HG03097 (cell line): ENCODE measurements around the gene FAM53B.
A peak's percentile ranks its signal among the peaks of the same experiment; 100 is the strongest.

Experiments used
- ATAC-seq: cut with Tn5 transposase; IDR thresholded peaks from one replicate; pipeline ENCODE4 v1.9.1; 2021; ENCODE audit not compliant: unreplicated experiment, low FRiP score

The FAM53B gene

DNA sequence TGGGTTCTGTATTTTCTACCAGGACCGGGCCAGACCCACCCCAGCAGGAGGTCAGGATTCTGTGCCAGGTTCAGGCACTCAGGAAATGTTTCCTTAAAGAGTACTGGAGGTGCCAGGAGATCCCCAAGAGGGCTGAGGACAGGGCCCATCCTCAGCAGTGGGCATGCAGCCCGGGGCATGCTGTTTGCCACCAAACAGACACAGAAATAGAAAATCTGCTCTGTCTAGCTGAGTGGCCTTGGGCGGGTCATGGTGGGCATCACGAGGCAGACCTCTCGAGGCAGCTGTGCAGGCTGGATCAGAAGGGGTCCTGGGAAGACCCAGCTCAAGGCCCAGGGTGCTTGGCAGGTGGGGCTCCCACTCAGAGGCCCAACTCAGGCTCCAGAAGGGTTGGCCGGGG, 105.0 kb downstream of the FAM53B start:
- no peak for ATAC-seq

DNA sequence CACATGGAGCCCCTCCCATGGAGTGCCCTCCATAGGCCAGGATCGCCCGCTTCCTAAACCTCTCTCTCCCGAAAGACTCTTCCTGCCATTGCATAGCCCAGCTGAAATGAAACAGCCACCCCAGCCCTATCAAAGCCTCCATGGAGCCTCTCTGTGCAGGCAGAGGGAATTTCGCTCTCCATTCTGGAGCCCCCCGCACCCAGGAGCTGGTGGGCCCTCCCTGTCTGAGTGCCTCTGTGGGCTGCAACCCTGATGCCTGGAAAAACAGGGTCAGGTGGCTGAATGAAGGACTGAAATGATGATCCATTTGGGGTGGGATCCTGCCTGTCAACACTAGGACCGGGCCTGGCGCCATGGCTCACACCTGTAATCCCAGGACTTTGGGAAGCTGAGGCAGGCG, 106.4 kb downstream of the FAM53B start:
- ATAC-seq, result no peak

DNA sequence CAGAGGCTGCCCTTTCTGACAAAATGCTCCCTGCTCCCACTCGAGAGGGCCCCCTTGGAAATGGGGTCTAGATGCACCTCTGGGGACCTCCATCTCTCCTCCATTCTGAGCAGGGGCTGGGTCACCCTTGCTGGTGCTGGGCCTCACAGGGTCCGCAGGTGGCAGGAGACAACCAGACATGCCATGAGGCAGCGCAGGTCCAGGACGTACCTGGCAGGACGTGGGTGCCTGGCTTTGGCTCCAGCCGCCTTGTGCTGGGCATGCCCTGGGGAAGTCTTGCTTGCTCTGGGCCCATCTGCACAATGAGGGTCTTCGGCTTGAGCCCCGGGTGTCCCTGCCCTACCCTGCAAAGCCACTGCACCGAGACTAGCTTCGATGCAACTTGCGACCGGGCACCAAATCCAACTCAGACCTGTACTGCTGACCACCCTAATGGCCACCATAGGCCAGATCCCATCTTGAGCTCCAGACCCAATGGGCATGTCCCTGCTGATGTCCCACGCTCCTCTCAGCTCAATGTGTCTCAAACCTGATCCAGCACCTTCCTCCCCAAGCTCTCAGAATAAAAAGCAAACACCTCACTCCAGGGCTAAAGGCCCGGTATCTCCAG, 107.0 kb downstream of the FAM53B start:
- ATAC-seq, result no peak

DNA sequence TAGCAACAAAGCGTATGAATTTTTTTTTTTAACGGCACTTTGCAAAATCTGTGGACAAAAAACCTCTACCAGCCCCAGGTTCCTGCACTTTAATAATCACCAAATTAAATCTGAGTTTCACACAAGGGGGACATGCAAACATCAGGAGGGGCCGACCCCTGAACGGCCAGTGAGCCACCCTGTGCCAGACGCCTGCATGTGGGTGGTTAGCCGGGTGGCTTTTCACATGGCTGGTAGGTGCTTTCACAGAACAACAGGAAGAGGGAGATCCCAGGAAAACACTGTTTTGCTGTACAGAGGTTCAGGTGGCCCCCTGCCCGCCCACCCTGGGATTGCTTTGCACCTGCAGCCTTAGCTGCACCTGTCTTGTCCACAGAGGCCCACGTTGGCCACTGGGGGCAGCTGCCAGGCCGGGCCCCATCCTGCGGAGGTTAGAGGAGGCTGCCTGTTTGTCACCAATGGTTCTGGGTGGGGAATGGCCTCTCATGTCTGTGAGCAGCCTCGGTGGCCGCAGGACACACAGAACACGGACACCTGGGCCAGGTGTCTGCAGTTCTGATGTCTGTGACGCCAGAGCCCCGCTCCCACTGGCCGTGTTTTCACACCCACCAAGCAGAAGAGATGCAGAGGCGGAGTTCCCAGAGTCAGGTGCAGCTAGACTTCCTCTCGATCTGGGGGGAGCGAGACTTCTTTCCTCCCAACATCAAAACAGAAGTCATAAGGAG, 107.7 kb downstream of the FAM53B start:
- no peak for ATAC-seq

DNA sequence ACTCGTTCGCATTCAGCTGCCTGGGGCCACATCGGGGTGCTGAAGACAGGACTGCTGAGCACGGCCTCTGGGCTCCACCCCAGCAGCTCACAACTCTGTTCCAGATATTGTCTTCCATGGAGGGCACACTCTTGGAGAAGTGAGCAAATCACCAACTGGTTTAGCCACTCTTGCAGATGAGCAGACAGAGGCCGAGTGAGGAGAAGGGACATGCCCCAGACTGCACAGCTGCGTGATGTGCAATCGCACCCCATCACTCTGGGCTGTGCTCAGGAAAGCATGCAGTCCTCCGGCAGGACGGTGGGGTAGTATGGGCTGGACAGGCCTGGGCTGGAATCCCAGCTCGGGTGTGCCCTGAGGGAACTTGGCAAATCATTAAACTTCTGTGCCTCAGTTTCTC, 111.6 kb downstream of the FAM53B start:
- ATAC-seq, result no peak

DNA sequence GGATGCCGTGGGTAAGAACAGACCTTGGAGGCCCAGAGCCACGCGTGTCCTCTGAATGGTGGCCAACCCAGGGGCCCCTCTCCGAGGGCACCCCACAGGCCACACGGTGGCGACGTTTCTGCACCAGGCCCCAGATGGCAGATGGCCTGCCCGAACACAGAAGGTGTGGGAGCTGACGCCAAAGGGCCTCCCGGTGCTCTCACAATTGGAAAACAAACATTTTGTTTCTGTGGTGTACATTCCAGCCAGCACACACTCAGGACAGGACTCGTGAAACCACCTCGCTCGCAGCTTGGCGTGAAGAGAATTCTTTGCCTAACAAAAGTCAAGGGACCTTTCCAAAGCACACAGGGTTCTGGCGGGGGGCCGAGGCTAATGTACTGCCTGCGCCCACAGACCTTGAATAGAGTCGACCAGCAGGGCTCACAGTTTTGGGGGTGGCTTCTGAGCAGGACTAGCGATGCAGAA, 112.1 kb downstream of the FAM53B start:
- no peak for ATAC-seq

DNA sequence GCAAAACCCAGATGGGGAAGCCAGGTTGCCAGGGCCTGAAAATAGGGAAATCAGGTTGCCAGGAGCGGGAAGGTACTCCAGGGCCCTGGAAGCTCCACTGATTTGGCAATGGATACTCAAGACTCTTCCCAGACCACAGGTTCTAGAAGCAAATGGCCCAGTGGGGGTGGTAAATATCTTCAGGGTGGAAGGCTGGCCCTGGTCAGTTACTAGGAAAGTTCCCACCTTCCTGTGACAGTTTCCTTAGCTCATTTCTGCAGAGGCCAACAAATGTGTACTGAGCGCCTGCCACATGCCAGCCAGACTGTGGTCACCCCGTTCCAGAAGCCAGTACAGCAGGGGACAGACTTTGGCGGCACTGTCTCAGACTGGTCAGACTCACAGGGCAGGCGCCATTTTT, 113.6 kb downstream of the FAM53B start:
- no peak for ATAC-seq

DNA sequence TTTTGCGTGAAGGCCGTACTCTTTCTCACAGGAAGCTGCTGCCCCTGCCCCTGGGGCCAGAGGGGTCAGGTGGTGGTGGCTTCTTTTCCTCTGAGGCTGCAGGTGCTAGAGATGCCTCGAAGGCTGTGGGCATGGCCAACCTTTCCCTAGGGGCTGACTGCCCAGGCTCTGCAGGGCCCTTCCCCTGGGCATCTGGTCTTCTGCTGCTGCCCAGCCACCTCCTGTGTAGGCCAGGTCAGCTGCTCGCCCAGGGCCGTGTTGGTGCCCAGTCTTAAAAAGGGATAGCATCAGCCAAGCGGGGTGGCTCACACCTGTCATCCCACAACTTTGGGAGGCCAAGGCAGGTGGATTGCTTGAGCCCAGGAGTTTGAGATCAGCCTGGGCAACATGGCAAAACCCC, 114.3 kb downstream of the FAM53B start:
- no peak for ATAC-seq

DNA sequence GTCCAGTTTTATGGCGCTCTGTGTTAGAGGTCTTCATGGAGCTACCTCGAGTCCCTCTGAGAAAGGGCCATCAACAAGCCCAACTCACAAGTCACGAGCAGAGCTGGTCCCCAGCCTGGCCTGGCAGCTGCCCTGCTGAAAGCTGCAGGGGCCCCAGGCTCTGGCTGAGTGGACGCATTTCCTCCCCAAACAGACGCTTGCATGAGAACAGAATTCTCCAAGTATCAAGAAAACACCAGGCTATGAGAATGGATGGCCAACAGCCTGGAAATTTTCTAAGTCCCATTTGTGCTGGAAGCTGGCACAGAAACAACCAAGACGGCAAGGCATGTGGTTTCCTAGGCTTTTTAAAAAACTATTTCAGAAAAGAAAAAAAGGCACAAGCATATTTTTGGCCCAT, 114.8 kb downstream of the FAM53B start:
- no peak for ATAC-seq

DNA sequence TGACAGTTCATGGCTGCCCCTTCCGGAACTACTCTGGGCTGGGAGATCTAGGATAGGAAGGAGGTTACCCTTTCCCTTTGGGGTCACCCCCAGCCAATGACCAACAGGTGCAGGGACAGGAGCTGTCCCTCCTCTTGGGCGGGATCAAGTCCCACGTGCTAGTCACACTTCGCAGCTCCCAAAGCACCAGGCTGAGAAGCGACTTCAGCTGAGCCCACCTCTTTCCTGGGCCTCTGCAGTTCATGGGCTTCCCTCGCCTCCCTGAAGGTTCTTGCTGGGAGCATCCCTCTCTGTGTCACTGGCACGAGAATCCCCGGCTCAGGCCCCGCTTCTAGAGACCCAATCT, 115.5 kb downstream of the FAM53B start:
- ATAC-seq, result no peak

DNA sequence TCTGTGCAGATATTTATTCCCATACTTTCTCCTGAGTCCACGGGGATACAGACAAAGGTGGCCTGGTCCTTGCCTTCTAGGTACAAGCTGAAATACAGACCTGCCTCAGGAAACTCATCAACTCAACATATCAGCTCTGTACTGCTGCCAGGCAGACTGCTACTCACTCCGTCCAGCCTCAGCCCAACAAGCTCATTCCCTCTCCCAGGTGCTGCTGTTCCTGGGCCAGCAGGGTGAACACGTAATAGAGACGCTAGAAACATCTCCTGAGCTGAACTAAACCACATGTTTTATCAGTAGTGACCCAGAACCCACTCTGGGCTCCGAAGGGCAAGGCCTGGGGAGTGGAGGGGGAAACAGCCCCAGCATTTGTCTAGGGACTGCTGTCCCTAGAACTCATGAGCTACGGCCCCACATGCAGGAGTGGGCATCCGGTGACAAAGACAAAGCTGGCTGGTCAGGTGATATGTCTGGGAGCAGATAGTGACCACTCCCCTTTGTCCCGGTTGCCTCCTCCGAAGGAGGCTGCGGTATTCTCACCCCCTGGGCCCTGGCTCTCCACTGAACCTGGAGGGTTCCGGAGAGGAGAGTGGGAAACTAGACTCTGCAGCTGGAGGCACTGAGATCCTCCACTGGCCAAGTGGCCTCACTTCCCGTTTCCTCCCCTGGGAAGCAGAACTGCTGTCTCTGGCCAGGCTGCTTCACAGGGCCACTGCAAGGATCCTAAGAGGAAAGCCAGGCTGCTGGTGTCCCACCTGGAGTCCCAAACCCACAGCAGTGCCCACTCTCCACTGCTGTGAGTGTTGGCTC, 116.1 kb downstream of the FAM53B start:
- no peak for ATAC-seq

DNA sequence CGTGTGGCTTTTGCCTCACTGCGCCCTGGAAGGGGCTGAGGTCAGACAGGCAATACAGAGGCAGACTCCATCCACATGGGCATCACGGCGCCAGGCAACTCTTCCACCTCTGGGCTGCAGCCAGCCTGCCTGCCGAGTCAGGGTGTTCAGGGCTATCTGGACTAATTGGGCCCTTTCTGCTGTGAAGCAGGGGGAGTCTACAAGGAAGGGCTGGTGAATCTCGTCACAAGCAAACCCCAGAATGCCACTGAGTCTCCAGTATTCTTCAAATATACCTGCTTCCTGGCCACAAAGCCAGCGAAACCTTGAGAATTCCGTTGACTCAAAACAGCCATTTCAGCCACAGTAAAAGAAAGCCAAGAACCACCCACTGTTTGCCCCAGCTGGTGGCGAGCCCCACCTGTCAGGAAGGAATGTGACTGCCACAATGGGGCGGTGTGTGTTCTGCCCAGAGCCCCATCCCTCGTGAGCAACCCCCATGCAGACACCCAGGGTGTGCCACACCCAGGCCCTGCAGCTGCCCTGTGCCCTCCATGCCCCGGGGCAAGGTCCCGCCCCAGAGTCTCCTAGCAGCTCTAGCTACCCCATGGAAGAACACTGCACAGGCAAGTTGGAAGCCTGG, 117.3 kb downstream of the FAM53B start:
- ATAC-seq, result peak; percentile 61

DNA sequence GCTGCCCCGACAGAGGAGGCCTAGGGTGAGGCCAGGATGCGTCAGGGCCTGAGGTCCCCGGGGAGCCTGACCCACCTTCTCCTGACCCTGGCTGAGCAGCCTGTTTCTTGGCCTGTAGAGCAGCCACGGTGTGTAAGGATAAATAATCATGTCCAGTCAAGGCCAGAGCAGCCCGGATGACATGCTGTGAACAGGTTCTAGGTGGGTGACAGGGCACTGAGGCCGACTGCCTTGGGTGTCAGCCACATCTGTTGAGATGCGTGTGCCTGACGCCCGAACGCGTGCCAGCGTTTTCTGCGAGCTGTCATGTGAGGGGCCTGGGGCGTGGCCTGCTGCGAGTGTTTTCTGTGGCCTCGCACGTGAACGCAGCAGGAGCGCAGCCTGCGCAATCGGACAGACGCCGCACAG, 118.3 kb downstream of the FAM53B start:
- ATAC-seq, result no peak

DNA sequence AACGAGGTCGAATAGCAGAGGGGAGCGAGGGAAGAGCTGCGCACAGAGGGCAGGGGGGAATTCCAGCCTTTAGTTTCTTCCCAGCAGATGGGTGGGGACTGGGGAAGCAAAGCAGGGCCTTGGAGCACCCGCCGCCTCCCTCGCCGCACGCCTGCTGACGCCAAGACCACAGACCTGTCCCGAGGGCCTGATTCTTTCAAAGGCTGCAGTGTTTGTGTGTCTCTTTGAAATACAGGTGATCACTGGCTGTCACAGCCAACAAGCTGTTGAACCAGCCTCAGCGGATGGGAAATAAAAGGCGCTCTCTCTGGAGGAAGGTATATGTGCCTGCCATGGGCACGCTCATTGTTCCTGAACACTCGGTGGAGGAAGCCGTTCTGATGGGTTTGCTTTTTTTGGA, 119.3 kb downstream of the FAM53B start:
- ATAC-seq, result no peak

DNA sequence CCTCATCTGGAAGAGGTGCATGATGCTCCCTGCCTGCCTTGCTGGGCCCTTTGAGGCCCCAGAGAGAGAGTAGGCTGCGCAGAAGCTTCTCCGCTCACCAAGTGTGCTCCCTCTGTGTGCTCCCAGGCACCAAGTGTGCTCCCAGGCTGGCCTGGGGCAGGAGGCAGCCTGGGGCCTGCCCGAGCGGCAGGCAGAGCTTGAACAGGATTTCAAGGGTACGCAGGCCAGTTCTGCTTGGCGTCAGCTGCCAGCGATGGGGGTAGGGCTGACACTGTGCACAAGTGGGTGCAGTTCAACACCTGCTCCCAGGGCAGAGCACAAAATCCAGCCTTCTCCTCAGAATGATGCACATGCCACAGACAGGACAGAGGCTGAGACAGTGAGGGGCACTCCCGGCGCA, 119.7 kb downstream of the FAM53B start:
- no peak for ATAC-seq

DNA sequence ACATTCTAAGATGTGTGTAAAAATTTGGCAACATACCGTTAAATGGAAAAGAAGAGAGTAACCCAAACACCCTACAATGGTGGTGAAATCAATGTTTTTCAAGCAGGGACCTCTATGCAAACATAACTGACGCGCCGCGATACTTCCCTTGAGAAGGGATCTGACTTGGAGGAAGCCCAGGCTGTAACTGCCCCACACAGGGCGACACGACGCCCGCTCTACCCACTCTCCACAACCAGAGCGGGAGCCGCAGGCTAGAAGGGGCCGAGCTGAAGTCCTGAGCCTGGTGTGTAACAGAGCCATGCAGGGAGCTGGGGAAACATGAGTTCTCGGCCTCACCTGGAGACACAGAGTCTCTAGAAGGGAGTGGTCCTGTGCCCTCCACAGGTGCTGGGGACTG, 120.2 kb downstream of the FAM53B start:
- ATAC-seq, result no peak

DNA sequence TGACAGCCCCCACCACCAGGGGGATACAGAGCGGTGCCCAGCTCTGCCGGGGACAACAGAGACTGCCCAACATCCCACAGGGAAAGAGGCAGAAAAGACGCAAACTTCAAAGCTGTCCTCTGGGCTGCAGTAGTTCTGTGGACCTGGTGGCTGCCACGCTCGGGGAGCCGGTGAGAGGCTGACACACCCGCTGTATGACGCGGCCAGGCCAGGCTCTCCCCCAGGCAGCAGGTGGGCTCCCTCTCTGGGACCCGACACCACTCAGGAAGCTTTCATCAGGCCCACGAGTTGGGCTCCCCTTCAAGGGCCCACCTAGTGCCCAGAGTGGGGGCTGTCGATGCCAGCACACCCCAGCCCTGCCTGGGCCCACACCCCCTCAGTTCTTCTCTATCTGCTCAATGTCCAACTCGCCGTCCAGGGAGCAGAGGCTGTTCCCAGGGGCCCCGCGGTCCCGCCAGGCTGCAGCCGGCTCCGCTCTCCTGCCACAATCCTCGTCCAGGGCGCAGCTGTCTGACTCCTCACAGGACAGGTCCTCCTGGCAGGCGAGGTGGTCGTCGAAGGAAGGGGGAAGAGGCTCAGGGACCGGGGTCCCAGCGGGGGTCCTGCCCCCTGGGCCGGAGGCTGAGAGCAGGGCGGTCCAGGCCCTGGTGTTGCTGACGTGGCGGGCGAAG, 121.2 kb downstream of the FAM53B start:
- no peak for ATAC-seq

DNA sequence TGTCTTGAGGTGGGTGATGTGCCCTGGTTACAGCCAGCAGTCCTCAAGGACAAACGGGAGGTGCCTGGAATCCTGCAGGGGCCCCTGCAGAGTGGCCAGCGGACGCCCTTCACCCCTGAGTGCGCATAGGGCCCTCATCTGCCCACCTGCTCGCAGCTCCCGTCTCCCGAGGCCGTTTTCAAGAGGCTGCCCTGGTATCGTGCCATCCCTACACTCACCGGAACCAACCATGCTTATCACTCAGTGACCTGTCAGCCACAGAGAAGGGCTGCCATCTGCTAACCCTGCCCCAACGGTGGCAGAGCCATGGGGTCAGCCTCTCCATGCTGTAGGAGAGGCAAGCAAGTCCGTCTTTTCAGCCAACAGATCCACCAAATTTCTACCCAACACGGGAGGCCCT, 122.0 kb downstream of the FAM53B start:
- no peak for ATAC-seq

DNA sequence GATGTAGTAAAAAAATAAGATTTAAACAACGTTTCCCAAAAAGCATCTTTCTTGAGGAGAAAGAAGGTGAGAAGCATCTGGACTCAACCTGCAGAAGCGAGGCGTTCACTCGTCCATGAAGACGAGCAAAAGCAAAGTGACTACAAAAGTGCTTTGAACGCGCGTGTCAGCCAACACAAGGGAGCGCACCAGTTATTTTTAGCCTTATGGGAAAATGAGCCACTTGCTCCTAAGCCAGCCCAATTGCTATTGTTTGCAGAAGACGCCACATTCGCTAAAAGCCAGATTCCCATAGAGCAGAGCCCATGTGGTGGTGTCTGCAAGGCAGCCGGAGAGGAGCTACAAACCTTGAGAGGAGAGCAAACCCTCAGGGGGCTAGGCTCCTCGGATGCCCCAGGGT, 122.5 kb downstream of the FAM53B start:
- no peak for ATAC-seq

DNA sequence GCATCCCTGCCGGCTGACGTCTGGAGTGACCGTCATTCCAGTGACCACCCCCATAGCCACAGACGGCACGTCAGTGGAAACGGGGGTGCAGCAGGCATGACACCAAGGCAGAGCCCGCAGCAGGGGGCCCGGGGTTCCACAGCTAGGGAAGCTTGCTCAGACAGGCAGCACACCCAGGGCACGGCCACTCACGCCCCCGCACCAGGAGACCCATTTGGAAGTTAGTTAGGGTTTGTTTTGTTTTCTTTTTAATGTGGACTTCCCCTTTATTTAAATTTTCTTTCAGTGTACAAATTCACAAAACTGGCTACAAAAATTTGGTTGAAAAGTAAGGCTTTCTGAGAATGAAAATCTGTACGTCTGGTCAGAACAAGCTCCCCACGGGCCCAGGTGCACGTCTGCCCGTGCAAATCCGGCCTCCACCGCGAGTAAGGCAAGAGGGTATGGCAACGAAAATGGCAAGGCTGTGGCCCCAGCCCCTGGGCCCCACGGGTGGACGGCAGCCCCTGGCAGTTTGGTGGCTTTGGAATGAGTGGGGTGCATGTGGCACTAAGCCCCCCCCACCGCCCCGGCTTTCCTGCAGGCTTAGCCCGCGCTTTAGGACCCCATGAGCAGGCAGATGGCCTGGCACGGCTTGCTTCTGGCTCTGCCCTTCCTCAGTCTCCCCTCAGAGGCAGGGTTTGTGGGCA, 124.2 kb downstream of the FAM53B start:
- no peak for ATAC-seq
